B cell (primary cell): ENCODE measurements around the gene TWIST1. TPM values are rescaled to one million over a fixed set of nuclear protein-coding genes. Genes with fewer than 3 reads are reported as not detected.

Experiments used
- ATAC-seq: fragments of 200-7000 bp; cut with Tn5 transposase; one replicate; pipeline ENCODE4 v1.10.0; 2021; ENCODE audit warnings: low read depth, mild to moderate bottlenecking, moderate number of reproducible peaks, moderate library complexity
- CTCF ChIA-PET: fragments of 350-600 bp; sonication (Branson Sonifier 250); formaldehyde crosslinking; loops from one replicate; lab custom pipeline; 2021; ENCODE audit warnings: antibody characterized with exemption, inconsistent platforms; lab: Charles Lee
- POLR2A ChIA-PET: fragments of 350-600 bp; sonication (Branson Sonifier 250); formaldehyde crosslinking; loops from one replicate; lab custom pipeline; 2021; ENCODE audit warnings: antibody characterized with exemption; lab: Charles Lee
- DNase-seq: peaks from one replicate; pipeline ENCODE4 v3.0.0; 2013
- H2AFZ ChIP-seq: 2 replicates; pipeline ENCODE4 v1.6.1; 2012; ENCODE audit warnings: mild to moderate bottlenecking, low read depth, low read length; ENCODE audit not compliant: insufficient read depth, poor library complexity, severe bottlenecking
- H3K27ac ChIP-seq, 2 donors: 1 replicate in 1 of 2; 2 replicates in 1 of 2; pipeline ENCODE4 v1.5.1; 2012 to 2013; ENCODE audit warnings: low read length in 2 of 2, mild to moderate bottlenecking in 2 of 2, moderate library complexity in 1 of 2
- H3K27me3 ChIP-seq, 4 experiments: fragments of 200-600 bp in 1 of 4; sonication (generic) in 1 of 4; replicated peaks in 1 of 4; 1 replicate in 2 of 4; 2 replicates in 2 of 4; pipeline versions ENCODE4 v1.6.1 to v1.7.0; 2013 to 2016; ENCODE audit warnings: low read length in 3 of 4, mild to moderate bottlenecking in 2 of 4, mixed read lengths in 1 of 4, moderate library complexity in 1 of 4; ENCODE audit not compliant: insufficient read depth in 4 of 4, control insufficient read depth in 3 of 4; ENCODE audit errors: control extremely low read depth in 1 of 4
- H3K36me3 ChIP-seq, 2 experiments: replicated peaks in 1 of 2; 1 replicate in 1 of 2; 2 replicates in 1 of 2; pipeline versions ENCODE4 v1.6.1 to v1.7.1; 2013; ENCODE audit warnings: low read length in 1 of 2; ENCODE audit not compliant: insufficient read depth in 2 of 2, control insufficient read depth in 1 of 2; ENCODE audit errors: control extremely low read depth in 1 of 2, extremely low read depth in 1 of 2
- H3K4me1 ChIP-seq, 2 donors: fragments of 200-600 bp in 1 of 2; sonication (generic) in 1 of 2; 1 replicate in 1 of 2; 2 replicates in 1 of 2; pipeline versions ENCODE4 v1.5.1 to v1.6.1; 2013 to 2017; ENCODE audit warnings: low read length in 2 of 2; ENCODE audit not compliant: control insufficient read depth in 2 of 2, insufficient read depth in 2 of 2
- H3K4me2 ChIP-seq: replicated peaks from 2 replicates; pipeline ENCODE3; 2012; ENCODE audit warnings: mild to moderate bottlenecking, low read depth, low read length; ENCODE audit not compliant: poor library complexity, severe bottlenecking
- H3K4me3 ChIP-seq, 5 experiments: fragments of 200-600 bp in 1 of 5; sonication (generic) in 1 of 5; 1 replicate in 3 of 5; 2 replicates in 2 of 5; pipeline versions ENCODE4 v1.5.1 to v1.7.0; 2011 to 2016; ENCODE audit warnings: low read length in 4 of 5, mild to moderate bottlenecking in 4 of 5, low read depth in 2 of 5, control low read depth in 1 of 5, moderate library complexity in 1 of 5; ENCODE audit not compliant: insufficient read depth in 1 of 5; ENCODE audit errors: control extremely low read depth in 1 of 5, extremely low read depth in 1 of 5
- H3K79me2 ChIP-seq: fragments of 200-600 bp; sonication (generic); one replicate; pipeline ENCODE4 v1.6.0; 2016; ENCODE audit warnings: low read length; ENCODE audit not compliant: control insufficient read depth, insufficient read depth
- H3K9ac ChIP-seq: fragments of 200-600 bp; sonication (generic); 2 replicates; pipeline ENCODE4 v1.6.1; 2017; ENCODE audit warnings: mild to moderate bottlenecking, low read length, moderate library complexity
- H3K9me3 ChIP-seq, 3 donors: one replicate each; pipeline versions ENCODE4 v1.6.1 to v1.7.1; 2013; ENCODE audit warnings: low read length in 2 of 3; ENCODE audit not compliant: control insufficient read depth in 2 of 3, insufficient read depth in 1 of 3; ENCODE audit errors: control extremely low read depth in 1 of 3
- H4K20me1 ChIP-seq: 2 replicates; pipeline ENCODE4 v1.6.0; 2012; ENCODE audit warnings: mild to moderate bottlenecking, low read length; ENCODE audit not compliant: insufficient read depth, control insufficient read depth, poor library complexity, severe bottlenecking
- H3K27ac Mint-ChIP-seq: one replicate; pipeline ENCODE4 v1.8.0; 2021; ENCODE audit warnings: mixed read lengths
- H3K27me3 Mint-ChIP-seq: one replicate; pipeline ENCODE4 v1.8.0; 2021; ENCODE audit warnings: mixed read lengths
- H3K4me1 Mint-ChIP-seq: one replicate; pipeline ENCODE4 v1.8.0; 2021; ENCODE audit warnings: mixed read lengths
- H3K4me3 Mint-ChIP-seq: one replicate; pipeline ENCODE4 v1.8.0; 2021; ENCODE audit warnings: mixed read lengths
- H3K9me3 Mint-ChIP-seq: one replicate; pipeline ENCODE4 v1.8.0; 2022; ENCODE audit warnings: mixed read lengths; ENCODE audit not compliant: insufficient read depth
- EZH2 ChIP-seq: IDR thresholded peaks from 2 replicates; pipeline ENCODE4 v1.6.1; 2012; ENCODE audit warnings: borderline replicate concordance, low read depth, mild to moderate bottlenecking, moderate library complexity, low read length; ENCODE audit not compliant: insufficient read depth, poor library complexity, severe bottlenecking
- WGBS: methylation state at CpG from one replicate; pipeline ENCODE4 v1.1.5; 2013; ENCODE audit warnings: missing lambda C conversion rate; ENCODE audit not compliant: insufficient coverage; 5-methylcytosine and 5-hydroxymethylcytosine counted together
- intact Hi-C: fragments of 100-400 bp; cut with micrococcal nuclease; formaldehyde crosslinking; loops from one replicate; pipeline ENCODE4 v1.10.0; 2022
- polyA plus RNA-seq: library from polyadenylated mRNA; depleted of rRNA; stranded (reverse); fragments of >200 nt; gene quantifications from 2 replicates; pipeline ENCODE4 v1.2.3, GENCODE V29; 2012
- total RNA-seq, 2 donors: library from RNA; stranded (reverse); fragments of 120-200 nt in 1 of 2; gene quantifications; 1 replicate in 1 of 2; 2 replicates in 1 of 2; pipeline versions ENCODE4 v1.2.3 to v1.2.4, GENCODE V29; 2013 to 2022
- TF ChIP-seq, protein P1 (sequence below): fragments of 200-600 bp; IDR thresholded peaks from one replicate; pipeline ENCODE4 v1.8.0; 2022; ENCODE audit warnings: antibody characterized with exemption, mild to moderate bottlenecking

The TWIST1 gene
- total and polyA plus RNA-seq, 2 donors (not counting 1 experiment from before 2014, with no cell fraction given) = not detected

DNA sequence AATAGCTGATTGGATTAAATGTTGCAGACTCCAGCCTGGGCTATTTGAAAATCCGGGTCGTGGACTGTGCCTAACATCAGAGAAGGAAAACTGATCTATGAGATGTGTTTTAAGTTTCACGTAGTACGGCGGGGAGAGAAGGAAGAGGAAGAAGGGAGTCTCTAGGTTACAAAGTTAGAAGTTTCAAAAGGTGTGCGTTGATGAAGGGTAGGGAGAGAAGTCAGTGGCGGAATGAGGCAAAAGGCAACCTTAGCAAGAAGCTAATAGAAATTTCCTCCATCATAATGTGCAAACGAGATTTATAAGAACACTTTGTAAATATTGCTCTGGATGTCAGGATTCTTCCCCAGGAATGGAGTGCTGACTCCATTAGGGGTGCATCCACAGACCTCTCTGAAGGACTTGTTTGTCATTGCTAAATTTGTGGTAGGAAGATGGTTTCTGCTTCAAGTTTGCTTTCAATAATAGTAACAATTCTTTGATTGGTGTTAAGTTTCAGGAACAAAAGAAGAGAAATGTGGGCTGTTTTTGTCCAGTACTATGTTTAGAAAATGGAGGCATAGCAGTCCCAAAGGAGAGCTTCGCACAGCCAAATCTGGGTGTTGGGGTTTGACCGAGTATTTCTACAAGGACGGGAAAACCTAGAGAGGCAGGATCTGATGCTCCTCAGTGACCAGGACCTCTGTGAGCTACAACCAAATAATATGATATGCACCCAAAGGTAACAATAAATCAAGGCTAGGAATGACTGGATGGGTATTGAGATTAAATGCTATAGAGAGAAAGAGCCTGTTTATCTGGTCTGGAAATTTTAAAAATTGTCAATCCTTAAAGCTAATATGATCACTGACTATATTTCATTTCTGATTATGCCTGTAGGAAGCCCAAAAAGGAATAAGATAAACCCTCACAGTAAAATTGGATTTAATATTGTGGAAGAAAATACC lies 8.2 kb downstream of the TWIST1 start:
- ATAC-seq (no peak), DNase-seq (peak; percentile 7)
- Histone ChIP-seq H3K4me2 (no peak overlapping the region), H3K79me2 (no peaks in the 10 kb centered on the region), H3K4me3 (no peak overlapping the region), H2AFZ (no peak overlapping the region), H3K27me3 (peaks cover 0 to 85% (median 79%) of the 10 kb centered on the region in 4 experiments), H4K20me1 (no peaks in the 10 kb centered on the region), H3K27ac (no peak overlapping the region), H3K36me3 (no peaks in the 10 kb centered on the region), H3K9ac (no peak overlapping the region), H3K9me3 (peaks cover 0 to 30% (median 0%) of the 10 kb centered on the region in 3 donors), H3K4me1 (peaks cover 29 to 49% of the 10 kb centered on the region in 2 donors)
- H3K9me3 Mint-ChIP-seq = no peaks in the 10 kb centered on the region
- intact Hi-C loops = no loop called here
- TF ChIP-seq, protein P1, sequence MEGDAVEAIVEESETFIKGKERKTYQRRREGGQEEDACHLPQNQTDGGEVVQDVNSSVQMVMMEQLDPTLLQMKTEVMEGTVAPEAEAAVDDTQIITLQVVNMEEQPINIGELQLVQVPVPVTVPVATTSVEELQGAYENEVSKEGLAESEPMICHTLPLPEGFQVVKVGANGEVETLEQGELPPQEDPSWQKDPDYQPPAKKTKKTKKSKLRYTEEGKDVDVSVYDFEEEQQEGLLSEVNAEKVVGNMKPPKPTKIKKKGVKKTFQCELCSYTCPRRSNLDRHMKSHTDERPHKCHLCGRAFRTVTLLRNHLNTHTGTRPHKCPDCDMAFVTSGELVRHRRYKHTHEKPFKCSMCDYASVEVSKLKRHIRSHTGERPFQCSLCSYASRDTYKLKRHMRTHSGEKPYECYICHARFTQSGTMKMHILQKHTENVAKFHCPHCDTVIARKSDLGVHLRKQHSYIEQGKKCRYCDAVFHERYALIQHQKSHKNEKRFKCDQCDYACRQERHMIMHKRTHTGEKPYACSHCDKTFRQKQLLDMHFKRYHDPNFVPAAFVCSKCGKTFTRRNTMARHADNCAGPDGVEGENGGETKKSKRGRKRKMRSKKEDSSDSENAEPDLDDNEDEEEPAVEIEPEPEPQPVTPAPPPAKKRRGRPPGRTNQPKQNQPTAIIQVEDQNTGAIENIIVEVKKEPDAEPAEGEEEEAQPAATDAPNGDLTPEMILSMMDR = no peak
- no peak for TF ChIP-seq EZH2
- peaks cover 34% of the 10 kb centered on the region for H3K4me1 Mint-ChIP-seq
- H3K27me3 Mint-ChIP-seq = peaks cover 86% of the 10 kb centered on the region
- H3K4me3 Mint-ChIP-seq = no peak overlapping the region
- no peak overlapping the region for H3K27ac Mint-ChIP-seq
- ChIA-PET CTCF (no interaction called here), POLR2A (no interaction called here)
- 23% methylated on average over 6 of the region's 11 CpGs for WGBS
